OCI-LY7 (cell line): ENCODE data around the gene IGFBP3. TPM values are rescaled to one million over a fixed set of nuclear protein-coding genes. Genes with fewer than 3 reads are reported as not detected.

ENCODE experiments used
- BruUV-seq: library from RNA; stranded (reverse); fragments of 400-500 nt; replicated peaks from 2 replicates; lab custom pipeline; 2021; lab: Mats Ljungman, UMichigan
- CTCF ChIA-PET: fragments of 300-600 bp; sonication (Branson Sonifier 250); formaldehyde crosslinking; loops from one replicate; lab custom pipeline; 2022; ENCODE audit warnings: antibody characterized with exemption; ENCODE audit not compliant: unreplicated experiment; lab: Charles Lee
- POLR2A ChIA-PET: fragments of 300-600 bp; sonication (Branson Sonifier 250); formaldehyde crosslinking; loops from one replicate; lab custom pipeline; 2022; ENCODE audit warnings: antibody characterized with exemption; lab: Charles Lee
- DNase-seq: peaks from one replicate; pipeline ENCODE4 v3.0.0-alpha.2; 2015; ENCODE audit warnings: low spot score
- H2AFZ ChIP-seq: fragments of 200-600 bp; sonication (generic), shearing (Covaris generic); 2 replicates; pipeline ENCODE4 v1.6.1; 2014; ENCODE audit warnings: mild to moderate bottlenecking, antibody characterized with exemption, low read length, moderate library complexity
- H3K27ac ChIP-seq: fragments of 200-600 bp; sonication (generic); 2 replicates; pipeline ENCODE4 v1.5.1; 2014; ENCODE audit warnings: mixed run types, low read depth, mild to moderate bottlenecking, moderate library complexity, low read length, inconsistent platforms; ENCODE audit not compliant: poor library complexity, severe bottlenecking
- H3K36me3 ChIP-seq: fragments of 200-600 bp; sonication (generic); 2 replicates; pipeline ENCODE4 v1.6.1; 2014; ENCODE audit warnings: mild to moderate bottlenecking, antibody characterized with exemption, low read length, moderate library complexity, mixed read lengths; ENCODE audit not compliant: insufficient read depth
- H3K4me1 ChIP-seq: fragments of 200-600 bp; sonication (generic); 2 replicates; pipeline ENCODE4 v1.5.1; 2014; ENCODE audit warnings: mild to moderate bottlenecking, low read length; ENCODE audit not compliant: insufficient read depth, poor library complexity, severe bottlenecking
- H3K4me2 ChIP-seq: fragments of 200-600 bp; sonication (generic); 2 replicates; pipeline ENCODE4 v1.6.1; 2014; ENCODE audit warnings: mild to moderate bottlenecking, low read length
- H3K4me3 ChIP-seq: fragments of 200-600 bp; sonication (generic); 2 replicates; pipeline ENCODE4 v1.5.1; 2014; ENCODE audit warnings: mild to moderate bottlenecking, low read depth, low read length; ENCODE audit not compliant: poor library complexity, severe bottlenecking
- H3K79me2 ChIP-seq: fragments of 200-600 bp; sonication (generic); 2 replicates; pipeline ENCODE4 v1.6.1; 2016; ENCODE audit warnings: low read depth, mild to moderate bottlenecking, low read length, moderate library complexity, mixed read lengths; ENCODE audit not compliant: insufficient read depth
- H3K9me2 ChIP-seq: fragments of 200-600 bp; sonication (generic); 2 replicates; pipeline ENCODE4 v1.6.1; 2016; ENCODE audit warnings: mild to moderate bottlenecking, low read length, mixed read lengths; ENCODE audit not compliant: insufficient read depth
- H3K9me3 ChIP-seq: fragments of 200-600 bp; sonication (generic); 2 replicates; pipeline ENCODE4 v1.6.1; 2014; ENCODE audit warnings: mild to moderate bottlenecking, mixed run types, low read length, mixed read lengths
- H4K20me1 ChIP-seq: fragments of 200-600 bp; sonication (generic); 2 replicates; pipeline ENCODE4 v1.6.1; 2014; ENCODE audit warnings: mild to moderate bottlenecking, antibody characterized with exemption, low read length, moderate library complexity, mixed read lengths; ENCODE audit not compliant: insufficient read depth
- CTCF ChIP-seq: fragments of 200-600 bp; sonication (generic); conservative IDR thresholded peaks from 2 replicates; pipeline ENCODE4 v1.5.1; 2014; ENCODE audit warnings: mild to moderate bottlenecking, antibody characterized with exemption, low read length, moderate library complexity, mixed read lengths
- EZH2phosphoT487 ChIP-seq: fragments of 200-600 bp; sonication (generic); IDR thresholded peaks from 2 replicates; pipeline ENCODE4 v1.6.1; 2018; ENCODE audit warnings: low read depth, borderline replicate concordance, mild to moderate bottlenecking, mixed run types, antibody characterized with exemption, low read length, moderate library complexity, mixed read lengths
- intact Hi-C: fragments of 100-400 bp; cut with micrococcal nuclease; formaldehyde crosslinking; loops from one replicate; pipeline ENCODE4 v1.10.0; 2022; ENCODE audit not compliant: unreplicated experiment
- total RNA-seq, 2 experiments: library from RNA; depleted of rRNA in 1 of 2; stranded (reverse); fragments of >200 nt in 1 of 2; shearing (Covaris generic) in 1 of 2; gene quantifications; 2 replicates each; pipeline ENCODE4 v1.2.3, GENCODE V29; 2014 to 2022

Gene IGFBP3
- total RNA-seq, 2 experiments from 2014 or later, result not detected

GRCh38 chr7:45885264-45885882 lies 35.7 kb downstream of the IGFBP3 start:
- no peaks in the 10 kb centered on the region for H3K9me3 ChIP-seq
- H3K4me1 ChIP-seq, result no peaks in the 10 kb centered on the region
- H3K27ac ChIP-seq, result no peak overlapping the region
- H3K4me2 ChIP-seq, result no peak overlapping the region
- DNase-seq, result no peak
- POLR2A ChIA-PET, result interaction anchor here (1.7 kb wide), 1 partner anchor 8 kb away, joined by 5 read pairs; no protein-coding TSS in a partner anchor
- no peaks in the 10 kb centered on the region for H3K79me2 ChIP-seq
- CTCF ChIA-PET, result no interaction called here
- H4K20me1 ChIP-seq, result no peaks in the 10 kb centered on the region
- intact Hi-C loops, result no loop called here
- H3K4me3 ChIP-seq, result no peak overlapping the region
- no peaks in the 10 kb centered on the region for H3K36me3 ChIP-seq
- H2AFZ ChIP-seq, result no peak overlapping the region
- BruUV-seq, result no TSS peak
- H3K9me2 ChIP-seq, result no peaks in the 10 kb centered on the region
- TF ChIP-seq CTCF, result no peak

- Histone ChIP-seq H2AFZ (no peak overlapping the region), H3K79me2 (no peaks in the 10 kb centered on the region), H3K4me1 (no peaks in the 10 kb centered on the region), H3K9me3 (no peaks in the 10 kb centered on the region), H3K4me3 (no peak overlapping the region), H3K27ac (no peak overlapping the region), H4K20me1 (no peaks in the 10 kb centered on the region), H3K4me2 (no peak overlapping the region), H3K36me3 (no peaks in the 10 kb centered on the region), H3K9me2 (no peaks in the 10 kb centered on the region)
- TF ChIP-seq CTCF (no peak), EZH2phosphoT487 (no peak)
- ChIA-PET POLR2A (no interaction called here), CTCF (no interaction called here)
- DNase-seq, result no peak
- no TSS peak for BruUV-seq
- intact Hi-C loops, result no loop called here
Measured at GRCh38 chr7:45884136-45884535, 36.9 kb downstream of the IGFBP3 start.

DNA sequence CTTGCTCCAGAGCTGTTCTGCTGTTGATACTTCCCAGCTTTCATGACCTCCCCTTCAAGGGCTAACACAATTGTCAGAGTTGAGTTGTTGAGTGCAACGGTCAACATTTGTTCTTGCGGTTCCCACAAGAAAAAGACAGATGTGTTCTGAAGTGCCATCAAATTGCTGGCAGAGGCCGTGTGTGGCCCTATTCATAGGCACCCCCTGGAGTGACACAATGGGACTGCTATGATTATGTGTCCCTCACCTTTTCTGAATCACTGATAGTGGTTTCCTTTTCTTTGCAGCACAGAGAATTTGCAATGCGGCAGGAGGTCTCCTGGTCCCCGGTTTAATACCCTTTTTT lies 38.6 kb downstream of the IGFBP3 start:
- ChIA-PET POLR2A (interaction anchor here (0.6 to 0.7 kb wide), 2 partner anchors 11 to 1193 kb away, joined by 3 read pairs; no protein-coding TSS in a partner anchor), CTCF (no interaction called here)
- H3K27ac ChIP-seq, result no peak overlapping the region
- H4K20me1 ChIP-seq, result no peaks in the 10 kb centered on the region
- no peak for DNase-seq
- TF ChIP-seq EZH2phosphoT487 (no peak), CTCF (no peak)
- H3K4me2 ChIP-seq, result no peak overlapping the region
- no peak overlapping the region for H3K4me3 ChIP-seq
- no TSS peak for BruUV-seq
- no peaks in the 10 kb centered on the region for H3K4me1 ChIP-seq
- no peaks in the 10 kb centered on the region for H3K79me2 ChIP-seq
- no peaks in the 10 kb centered on the region for H3K9me3 ChIP-seq
- H3K36me3 ChIP-seq, result no peaks in the 10 kb centered on the region
- H2AFZ ChIP-seq, result no peak overlapping the region
- H3K9me2 ChIP-seq, result no peaks in the 10 kb centered on the region
- intact Hi-C loops, result no loop called here
